ENCODE results near the gene MAP4K2. TPM values are rescaled to one million over a fixed set of nuclear protein-coding genes. Genes with fewer than 3 reads are reported as not detected.

The MAP4K2 gene
- total RNA-seq, 1 experiment from 2014 or later: 13.9 TPM

GRCh38 chr11:64791781-64792291 is 11.2 kb downstream of the MAP4K2 start:
- DNase-seq (ENCODE audit: low read depth): no peak

GRCh38 chr11:64790205-64791095 is 12.6 kb downstream of the MAP4K2 start:
- DNase-seq (ENCODE audit: low read depth): no peak

DNA sequence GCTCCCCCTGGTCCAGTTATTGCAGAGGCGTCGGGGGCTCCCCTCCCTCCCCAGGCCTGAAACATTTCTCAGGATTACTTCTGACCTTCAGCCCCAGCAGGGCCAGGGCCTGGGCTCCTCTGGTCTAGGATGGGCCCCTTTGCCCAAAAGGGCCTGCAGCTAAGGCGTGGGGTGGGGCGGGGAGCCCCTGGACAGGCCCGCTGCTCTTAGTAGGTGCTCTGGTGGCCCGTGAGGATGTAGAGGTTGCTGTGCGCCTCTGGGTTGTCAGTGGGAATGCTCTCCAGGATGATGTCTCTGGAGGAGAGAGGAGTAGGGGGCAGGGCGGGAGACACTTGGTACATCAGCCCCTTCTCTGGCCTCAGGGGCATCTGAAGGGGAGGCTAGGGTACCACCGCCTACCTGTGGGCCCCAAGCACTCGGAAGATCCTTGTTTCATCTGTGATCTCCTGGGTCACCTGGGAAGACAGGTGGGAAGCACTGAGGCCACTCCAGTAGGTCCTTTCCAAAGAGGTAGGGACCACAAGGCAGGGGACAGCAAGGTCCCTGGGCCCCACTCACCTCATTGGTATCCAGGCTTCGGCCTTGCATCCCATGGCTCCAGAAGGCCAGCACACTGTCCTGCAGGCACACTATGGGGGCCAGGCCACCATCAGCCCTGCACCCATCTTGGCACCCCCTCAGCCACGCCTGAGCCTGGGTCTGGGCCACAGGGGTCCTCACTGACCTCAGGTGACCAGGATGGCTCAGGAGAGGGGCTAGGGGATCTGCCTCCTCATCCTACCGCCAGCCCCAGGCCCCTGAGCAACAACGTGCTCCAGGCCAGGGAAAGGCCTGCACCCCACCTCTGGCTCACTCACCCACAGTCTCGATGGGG is 13.4 kb downstream of the MAP4K2 start:
- no peak for DNase-seq (ENCODE audit: low read depth)

GRCh38 chr11:64788321-64789215 is 14.4 kb downstream of the MAP4K2 start:
- DNase-seq (ENCODE audit: low read depth): no peak

DNA sequence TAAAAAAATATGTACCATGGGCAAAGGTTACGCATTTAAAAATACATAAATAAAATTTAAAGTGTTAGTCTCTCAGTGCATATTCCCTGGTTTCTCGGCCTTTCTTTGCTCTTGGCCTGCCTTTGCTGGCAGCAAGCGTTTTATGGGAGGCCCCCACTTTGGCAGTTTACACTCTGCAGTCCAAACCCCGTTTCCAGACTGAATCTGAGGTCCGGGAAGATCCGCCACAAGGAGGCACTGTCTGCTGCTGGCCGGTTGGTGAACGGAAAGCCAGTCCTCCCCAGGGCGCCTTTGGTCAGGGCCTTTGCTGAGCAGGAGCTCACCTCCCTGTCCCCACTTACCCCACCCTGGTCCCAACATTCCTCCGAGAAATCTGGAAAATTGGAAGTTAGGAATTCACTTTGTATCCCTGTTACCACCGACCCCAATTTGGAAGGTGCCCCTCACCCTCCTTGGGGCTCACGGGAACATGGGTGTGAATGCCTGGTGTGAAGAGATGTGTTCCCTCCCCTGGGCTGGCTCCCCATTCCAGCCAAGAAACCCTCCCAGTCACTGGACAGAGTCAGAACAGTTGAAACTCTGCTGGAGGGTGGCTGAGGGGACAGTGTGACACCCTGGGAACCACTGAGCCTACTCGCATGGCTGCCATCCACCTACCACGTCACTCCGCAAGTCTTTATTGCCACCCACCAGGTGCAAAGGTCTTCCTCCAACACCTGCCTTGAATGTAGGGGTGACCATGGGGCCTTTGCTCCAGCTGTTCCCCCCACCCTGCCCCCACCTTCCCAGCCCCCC is 15.3 kb downstream of the MAP4K2 start:
- peak; percentile 35 for DNase-seq (ENCODE audit: low read depth)

GRCh38 chr11:64786308-64786707 is 16.7 kb downstream of the MAP4K2 start:
- DNase-seq (ENCODE audit: low read depth): no peak

DNA sequence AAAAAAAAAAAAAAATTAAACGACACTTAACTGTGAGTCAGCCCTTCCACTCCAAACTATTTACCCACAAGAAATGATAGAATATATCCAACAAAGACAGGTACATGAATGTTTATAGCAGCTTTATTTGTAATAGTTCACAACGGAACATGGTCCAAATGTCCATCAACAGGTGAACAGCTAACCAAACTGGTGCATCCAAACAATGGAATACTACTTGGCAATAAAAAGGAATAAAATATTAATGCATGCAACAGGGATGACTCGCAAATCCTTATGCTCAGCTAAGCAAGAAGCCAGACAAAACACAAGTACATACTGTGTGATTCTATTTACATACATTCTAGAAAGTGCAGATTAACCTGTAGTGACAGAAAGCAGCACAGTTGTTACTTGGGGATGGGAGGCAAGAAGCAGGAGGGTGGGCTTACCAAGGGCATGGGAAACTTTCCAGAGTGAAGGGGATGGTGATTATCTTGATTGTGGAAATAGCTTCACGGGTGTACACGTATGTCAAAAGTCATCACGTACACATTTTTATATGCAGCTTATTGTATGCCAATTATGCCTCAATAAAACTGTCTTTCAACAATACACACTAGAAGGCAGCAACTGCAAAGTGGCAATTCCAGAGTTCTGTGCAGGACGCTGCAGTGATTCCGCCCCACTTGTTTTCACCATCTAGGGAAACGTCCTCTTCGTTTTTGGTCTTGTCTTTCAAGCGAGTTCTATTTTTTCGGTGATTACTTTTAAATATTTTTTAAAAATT is 18.0 kb downstream of the MAP4K2 start:
- DNase-seq (ENCODE audit: low read depth): no peak

GRCh38 chr11:64778473-64779298 is 24.3 kb downstream of the MAP4K2 start, which contains the start of gene SF1:
Gene SF1 (minus strand): TSS chr11:64778542. CDS start chr11:64778392, 150 bp downstream.
- peak; percentile 99 for DNase-seq (ENCODE audit: low read depth)

DNA sequence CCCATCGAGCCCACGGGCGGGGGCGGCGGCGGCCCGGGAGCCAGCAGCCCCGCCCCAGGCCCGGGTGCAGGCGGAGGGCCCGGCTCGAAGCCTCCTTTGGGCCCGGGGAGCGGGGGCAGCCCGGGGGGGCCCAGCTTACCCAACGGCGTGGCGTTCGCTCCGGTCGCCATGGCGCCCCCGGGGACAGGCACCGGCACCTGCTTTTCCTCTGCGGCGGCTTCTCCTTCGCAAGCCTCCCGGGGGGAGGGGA is 24.9 kb downstream of the MAP4K2 start:
- no peak for DNase-seq (ENCODE audit: low read depth)

GRCh38 chr11:64777449-64778222 is 25.4 kb downstream of the MAP4K2 start:
- DNase-seq (ENCODE audit: low read depth): peak; percentile 79

GRCh38 chr11:64776875-64777274 is 26.1 kb downstream of the MAP4K2 start:
- DNase-seq (ENCODE audit: low read depth): no peak

- no peak for DNase-seq (ENCODE audit: low read depth)
Observed at GRCh38 chr11:64776425-64776824, 26.6 kb downstream of the MAP4K2 start.

- DNase-seq (ENCODE audit: low read depth): no peak
Observed at GRCh38 chr11:64774144-64774543, 28.9 kb downstream of the MAP4K2 start.

- no peak for DNase-seq (ENCODE audit: low read depth)
Observed at GRCh38 chr11:64772303-64773018, 30.6 kb downstream of the MAP4K2 start.

- DNase-seq (ENCODE audit: low read depth): no peak
Observed at GRCh38 chr11:64771861-64772260, 31.2 kb downstream of the MAP4K2 start.

DNA sequence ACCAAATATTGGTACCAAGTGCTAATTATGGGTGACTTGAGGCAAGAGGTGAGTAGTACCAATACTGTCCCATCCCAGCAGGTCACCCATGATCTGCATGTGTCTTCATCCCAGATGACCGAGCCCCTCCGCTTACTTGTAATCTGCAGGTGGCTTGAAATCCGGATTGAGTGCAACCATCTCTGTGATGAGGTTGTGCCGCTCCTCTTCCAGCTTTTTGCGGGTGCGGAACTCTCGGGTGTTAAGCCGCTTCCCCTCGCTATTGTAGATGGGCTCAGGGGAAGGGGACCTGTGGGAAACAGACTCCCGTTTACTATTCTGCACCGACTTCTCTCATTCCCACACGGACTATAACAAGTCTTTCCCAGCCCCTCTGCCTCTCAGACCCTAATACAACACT is 32.9 kb downstream of the MAP4K2 start:
- DNase-seq (ENCODE audit: low read depth): no peak

DNA sequence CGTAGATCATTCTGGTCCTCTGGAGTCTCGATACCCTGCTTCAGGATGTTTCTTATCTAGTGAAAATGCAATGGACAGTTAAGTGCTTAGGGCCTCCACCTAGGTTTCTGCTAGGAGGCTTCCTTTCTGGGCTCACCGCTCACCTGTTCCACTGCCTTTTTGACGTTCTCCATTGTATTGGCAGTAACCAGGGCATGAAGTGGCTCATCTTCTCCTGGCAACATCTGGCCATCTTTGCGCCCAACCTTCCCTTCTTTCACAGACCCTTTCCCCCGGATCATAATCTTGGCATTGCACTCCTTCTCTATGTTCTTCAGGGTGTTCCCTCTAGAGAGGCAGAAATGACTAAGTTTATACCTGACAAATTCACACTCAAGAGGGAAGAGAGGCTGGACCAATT is 33.7 kb downstream of the MAP4K2 start:
- no peak for DNase-seq (ENCODE audit: low read depth)

GRCh38 chr11:64768300-64768694 is 34.7 kb downstream of the MAP4K2 start:
- DNase-seq (ENCODE audit: low read depth): no peak

Measured in RPMI7951 (cell line).